HG02870 (cell line): ENCODE data around the gene SERGEF.
"Not testable (repeated sequence)": the region's sequence is repeated elsewhere in the genome, so short reads cannot be mapped to it uniquely, and the experiment has no call there.

Experiments used
- ATAC-seq: cut with Tn5 transposase; IDR thresholded peaks from one replicate; pipeline ENCODE4 v1.9.1; 2021; ENCODE audit warnings: mild to moderate bottlenecking, moderate library complexity; ENCODE audit not compliant: unreplicated experiment

SERGEF gene

GRCh38 chr11:17915500-17916143 is 97.2 kb downstream of the SERGEF start:
- no peak for ATAC-seq

GRCh38 chr11:17914957-17915356 is 97.9 kb downstream of the SERGEF start:
- ATAC-seq, result no peak

GRCh38 chr11:17907046-17907445 is 105.8 kb downstream of the SERGEF start:
- ATAC-seq, result no peak

GRCh38 chr11:17906436-17906835 is 106.4 kb downstream of the SERGEF start:
- ATAC-seq, result no peak

GRCh38 chr11:17905477-17905876 is 107.4 kb downstream of the SERGEF start:
- peak; percentile 94 for ATAC-seq

GRCh38 chr11:17901481-17901880 is 111.4 kb downstream of the SERGEF start:
- ATAC-seq, result no peak

GRCh38 chr11:17898782-17899181 is 114.1 kb downstream of the SERGEF start:
- no peak for ATAC-seq

- no peak for ATAC-seq
Observed at GRCh38 chr11:17898071-17898470, 114.8 kb downstream of the SERGEF start.

GRCh38 chr11:17897495-17897894 is 115.4 kb downstream of the SERGEF start:
- no peak for ATAC-seq

- not testable (repeated sequence) for ATAC-seq
Observed at GRCh38 chr11:17896496-17897151, 116.2 kb downstream of the SERGEF start.

GRCh38 chr11:17894929-17895658 is 117.8 kb downstream of the SERGEF start:
- no peak for ATAC-seq

GRCh38 chr11:17892409-17892808 is 120.4 kb downstream of the SERGEF start:
- no peak for ATAC-seq

GRCh38 chr11:17890325-17890724 is 122.5 kb downstream of the SERGEF start:
- no peak for ATAC-seq

- no peak for ATAC-seq
Observed at GRCh38 chr11:17887779-17888178, 125.1 kb downstream of the SERGEF start.

GRCh38 chr11:17883946-17884345 is 128.9 kb downstream of the SERGEF start:
- no peak for ATAC-seq

GRCh38 chr11:17883057-17883456 is 129.8 kb downstream of the SERGEF start:
- no peak for ATAC-seq

GRCh38 chr11:17878743-17879142 is 134.1 kb downstream of the SERGEF start:
- no peak for ATAC-seq

GRCh38 chr11:17877886-17878285 is 135.0 kb downstream of the SERGEF start:
- peak; percentile 66 for ATAC-seq

GRCh38 chr11:17876827-17877226 is 136.0 kb downstream of the SERGEF start:
- no peak for ATAC-seq

GRCh38 chr11:17875891-17876290 is 137.0 kb downstream of the SERGEF start:
- ATAC-seq, result no peak

- no peak for ATAC-seq
Observed at GRCh38 chr11:17873586-17873985, 139.3 kb downstream of the SERGEF start.

GRCh38 chr11:17868398-17868797 is 144.4 kb downstream of the SERGEF start:
- not testable (repeated sequence) for ATAC-seq
